ENCODE data around the gene LACTBL1.
A peak's percentile ranks its signal among the peaks of the same experiment; 100 is the strongest.

LACTBL1 gene

GRCh38 chr1:22976461-22977243 is 4.0 kb upstream of the LACTBL1 start:
- no peaks in the 10 kb centered on the region for H3K36me3 ChIP-seq (ENCODE audit: control insufficient read depth, insufficient read depth, low read length)
- H3K27ac ChIP-seq (ENCODE audit: low read depth, low read length), result peak overlapping the region; percentile 28; the same call in 1 of the 2 replicates
- peaks cover 6% of the 10 kb centered on the region for H3K4me1 ChIP-seq (ENCODE audit: control insufficient read depth, insufficient read depth, low read length)
- H3K9ac ChIP-seq (ENCODE audit: low read length), result peak overlapping the region; percentile 14
- no peak overlapping the region for H3K4me3 ChIP-seq (ENCODE audit: low read depth, low read length)
- H3K27me3 ChIP-seq (ENCODE audit: control insufficient read depth, insufficient read depth, low read length), result no peaks in the 10 kb centered on the region
- H3K9me3 ChIP-seq (ENCODE audit: control insufficient read depth, insufficient read depth, low read depth, low read length), result no peaks in the 10 kb centered on the region

GRCh38 chr1:22976127-22976460 is 3.4 kb upstream of the LACTBL1 start:
- Histone ChIP-seq H3K36me3 (ENCODE audit: control insufficient read depth, insufficient read depth, low read length) (no peaks in the 10 kb centered on the region), H3K4me1 (ENCODE audit: control insufficient read depth, insufficient read depth, low read length) (peaks cover 12% of the 10 kb centered on the region), H3K27me3 (ENCODE audit: control insufficient read depth, insufficient read depth, low read length) (no peaks in the 10 kb centered on the region), H3K9ac (ENCODE audit: low read length) (peak overlapping the region; percentile 14), H3K4me3 (ENCODE audit: low read depth, low read length) (no peak overlapping the region), H3K9me3 (ENCODE audit: control insufficient read depth, insufficient read depth, low read depth, low read length) (no peaks in the 10 kb centered on the region), H3K27ac (ENCODE audit: low read depth, low read length) (peak overlapping the region; percentile 28; the same call in 1 of the 2 replicates)

GRCh38 chr1:22975694-22976093 is 3.0 kb upstream of the LACTBL1 start:
- Histone ChIP-seq H3K4me3 (ENCODE audit: low read depth, low read length) (no peak overlapping the region), H3K4me1 (ENCODE audit: control insufficient read depth, insufficient read depth, low read length) (peaks cover 13% of the 10 kb centered on the region), H3K27ac (ENCODE audit: low read depth, low read length) (no peak overlapping the region), H3K27me3 (ENCODE audit: control insufficient read depth, insufficient read depth, low read length) (no peaks in the 10 kb centered on the region), H3K9ac (ENCODE audit: low read length) (peak overlapping the region; percentile 14), H3K36me3 (ENCODE audit: control insufficient read depth, insufficient read depth, low read length) (no peaks in the 10 kb centered on the region), H3K9me3 (ENCODE audit: control insufficient read depth, insufficient read depth, low read depth, low read length) (no peaks in the 10 kb centered on the region)

- no peak overlapping the region for H3K4me3 ChIP-seq (ENCODE audit: low read depth, low read length)
- no peak overlapping the region for H3K9ac ChIP-seq (ENCODE audit: low read length)
- H3K27ac ChIP-seq (ENCODE audit: low read depth, low read length), result no peak overlapping the region
- H3K9me3 ChIP-seq (ENCODE audit: control insufficient read depth, insufficient read depth, low read depth, low read length), result no peaks in the 10 kb centered on the region
- peaks cover 13% of the 10 kb centered on the region for H3K4me1 ChIP-seq (ENCODE audit: control insufficient read depth, insufficient read depth, low read length)
- H3K36me3 ChIP-seq (ENCODE audit: control insufficient read depth, insufficient read depth, low read length), result no peaks in the 10 kb centered on the region
- H3K27me3 ChIP-seq (ENCODE audit: control insufficient read depth, insufficient read depth, low read length), result peaks cover 11% of the 10 kb centered on the region; the same call in 1 of the 2 replicates
Measured at GRCh38 chr1:22971611-22972405, 858 bp downstream of the LACTBL1 start.

GRCh38 chr1:22971161-22971560 is 1.5 kb downstream of the LACTBL1 start:
- no peaks in the 10 kb centered on the region for H3K9me3 ChIP-seq (ENCODE audit: control insufficient read depth, insufficient read depth, low read depth, low read length)
- H3K27ac ChIP-seq (ENCODE audit: low read depth, low read length), result no peak overlapping the region
- no peak overlapping the region for H3K4me3 ChIP-seq (ENCODE audit: low read depth, low read length)
- peaks cover 11% of the 10 kb centered on the region; the same call in 1 of the 2 replicates for H3K27me3 ChIP-seq (ENCODE audit: control insufficient read depth, insufficient read depth, low read length)
- peaks cover 11% of the 10 kb centered on the region for H3K4me1 ChIP-seq (ENCODE audit: control insufficient read depth, insufficient read depth, low read length)
- no peaks in the 10 kb centered on the region for H3K36me3 ChIP-seq (ENCODE audit: control insufficient read depth, insufficient read depth, low read length)
- H3K9ac ChIP-seq (ENCODE audit: low read length), result no peak overlapping the region

DNA sequence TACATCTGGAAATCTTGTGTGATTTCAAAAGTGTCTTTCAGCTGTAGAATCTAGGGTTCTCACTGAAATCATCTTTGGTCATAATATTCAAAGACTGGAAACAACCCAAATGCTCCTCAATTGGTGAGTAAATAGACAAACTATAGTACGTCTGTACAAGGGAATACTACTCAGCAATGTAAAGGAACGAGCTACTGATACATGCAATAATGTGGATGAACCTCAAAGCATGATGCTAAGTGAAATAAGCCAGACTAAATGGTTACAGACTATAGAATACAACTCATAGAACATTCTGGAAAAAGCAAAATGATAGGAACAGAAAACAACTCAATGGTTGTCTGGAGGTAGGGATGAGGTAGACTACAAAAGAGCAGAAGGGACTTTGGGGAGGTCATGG is 2.6 kb downstream of the LACTBL1 start:
- no peak overlapping the region for H3K4me3 ChIP-seq (ENCODE audit: low read depth, low read length)
- no peaks in the 10 kb centered on the region for H3K9me3 ChIP-seq (ENCODE audit: control insufficient read depth, insufficient read depth, low read depth, low read length)
- no peak overlapping the region for H3K9ac ChIP-seq (ENCODE audit: low read length)
- no peak overlapping the region for H3K27ac ChIP-seq (ENCODE audit: low read depth, low read length)
- H3K27me3 ChIP-seq (ENCODE audit: control insufficient read depth, insufficient read depth, low read length), result peaks cover 11% of the 10 kb centered on the region; the same call in 1 of the 2 replicates
- peaks cover 7% of the 10 kb centered on the region for H3K4me1 ChIP-seq (ENCODE audit: control insufficient read depth, insufficient read depth, low read length)
- no peaks in the 10 kb centered on the region for H3K36me3 ChIP-seq (ENCODE audit: control insufficient read depth, insufficient read depth, low read length)

DNA sequence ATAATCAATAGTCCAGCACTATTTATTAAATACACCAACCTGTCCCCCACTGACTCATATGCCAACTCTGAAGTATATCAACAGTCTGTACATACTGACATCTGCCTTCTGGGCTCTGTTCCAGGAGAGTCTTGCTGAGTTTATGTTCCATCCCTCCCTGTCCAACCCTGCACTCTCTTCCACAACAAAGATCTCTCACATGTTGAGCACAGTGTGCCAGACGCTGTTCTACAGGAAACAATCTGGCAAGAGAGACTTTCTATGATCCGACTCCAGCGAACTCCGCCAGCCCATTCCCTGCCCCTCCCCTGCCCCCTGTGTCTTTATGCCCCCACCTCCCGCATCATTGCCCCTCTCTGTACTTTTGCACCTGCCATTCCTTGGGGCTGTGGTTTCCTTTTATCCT is 3.4 kb downstream of the LACTBL1 start:
- Histone ChIP-seq H3K4me3 (ENCODE audit: low read depth, low read length) (no peak overlapping the region), H3K27me3 (ENCODE audit: control insufficient read depth, insufficient read depth, low read length) (peaks cover 11% of the 10 kb centered on the region; the same call in 1 of the 2 replicates), H3K9me3 (ENCODE audit: control insufficient read depth, insufficient read depth, low read depth, low read length) (no peaks in the 10 kb centered on the region), H3K4me1 (ENCODE audit: control insufficient read depth, insufficient read depth, low read length) (peaks cover 7% of the 10 kb centered on the region), H3K27ac (ENCODE audit: low read depth, low read length) (no peak overlapping the region), H3K36me3 (ENCODE audit: control insufficient read depth, insufficient read depth, low read length) (no peaks in the 10 kb centered on the region), H3K9ac (ENCODE audit: low read length) (no peak overlapping the region)

- Histone ChIP-seq H3K9ac (ENCODE audit: low read length) (no peak overlapping the region), H3K27me3 (ENCODE audit: control insufficient read depth, insufficient read depth, low read length) (peaks cover 11% of the 10 kb centered on the region; the same call in 1 of the 2 replicates), H3K4me3 (ENCODE audit: low read depth, low read length) (no peak overlapping the region), H3K9me3 (ENCODE audit: control insufficient read depth, insufficient read depth, low read depth, low read length) (no peaks in the 10 kb centered on the region), H3K27ac (ENCODE audit: low read depth, low read length) (no peak overlapping the region), H3K4me1 (ENCODE audit: control insufficient read depth, insufficient read depth, low read length) (peaks cover 7% of the 10 kb centered on the region), H3K36me3 (ENCODE audit: control insufficient read depth, insufficient read depth, low read length) (no peaks in the 10 kb centered on the region)
Measured at GRCh38 chr1:22967833-22968232, 4.8 kb downstream of the LACTBL1 start.

GRCh38 chr1:22966309-22966708 is 6.4 kb downstream of the LACTBL1 start:
- H3K9ac ChIP-seq (ENCODE audit: low read length), result no peak overlapping the region
- peaks cover 3% of the 10 kb centered on the region; the same call in 1 of the 2 replicates for H3K4me1 ChIP-seq (ENCODE audit: control insufficient read depth, insufficient read depth, low read length)

GRCh38 chr1:22963044-22963677 is 9.5 kb downstream of the LACTBL1 start:
- H3K27ac ChIP-seq (ENCODE audit: low read depth, low read length), result no peak overlapping the region
- no peaks in the 10 kb centered on the region for H3K9me3 ChIP-seq (ENCODE audit: control insufficient read depth, insufficient read depth, low read depth, low read length)
- peaks cover 2% of the 10 kb centered on the region; the same call in 1 of the 2 replicates for H3K27me3 ChIP-seq (ENCODE audit: control insufficient read depth, insufficient read depth, low read length)
- no peak overlapping the region for H3K4me3 ChIP-seq (ENCODE audit: low read depth, low read length)
- H3K36me3 ChIP-seq (ENCODE audit: control insufficient read depth, insufficient read depth, low read length), result no peaks in the 10 kb centered on the region
- no peaks in the 10 kb centered on the region for H3K4me1 ChIP-seq (ENCODE audit: control insufficient read depth, insufficient read depth, low read length)
- no peak overlapping the region for H3K9ac ChIP-seq (ENCODE audit: low read length)

More at GRCh38 chr1:22966309-22966708, 6.4 kb downstream of the LACTBL1 start:
- H3K27me3 ChIP-seq (ENCODE audit: control insufficient read depth, insufficient read depth, low read length), result peaks cover 11% of the 10 kb centered on the region; the same call in 1 of the 2 replicates
- no peak overlapping the region for H3K4me3 ChIP-seq (ENCODE audit: low read depth, low read length)
- H3K27ac ChIP-seq (ENCODE audit: low read depth, low read length), result no peak overlapping the region
- no peaks in the 10 kb centered on the region for H3K9me3 ChIP-seq (ENCODE audit: control insufficient read depth, insufficient read depth, low read depth, low read length)
- no peaks in the 10 kb centered on the region for H3K36me3 ChIP-seq (ENCODE audit: control insufficient read depth, insufficient read depth, low read length)
